C1 segment of cervical spinal cord (tissue), 14 donors: ENCODE measurements around the gene PSMB7.

Source experiments
- DNase-seq, 14 donors: peaks; one replicate each; lab custom pipeline; 2025; lab: John Stamatoyannopoulos, UW

Gene PSMB7

GRCh38 chr9:124384210-124384609, 31.0 kb downstream of the PSMB7 start:
- DNase-seq = no peak

- DNase-seq = no peak
Observed at GRCh38 chr9:124381170-124381945, 33.9 kb downstream of the PSMB7 start.

- DNase-seq = no peak
Observed at GRCh38 chr9:124377551-124378406, 37.5 kb downstream of the PSMB7 start.

GRCh38 chr9:124376329-124376728, 38.9 kb downstream of the PSMB7 start:
- no peak for DNase-seq

GRCh38 chr9:124375726-124376125, 39.5 kb downstream of the PSMB7 start:
- no peak for DNase-seq

- DNase-seq = no peak
Observed at GRCh38 chr9:124373851-124374250, 41.4 kb downstream of the PSMB7 start.

- no peak for DNase-seq
Observed at GRCh38 chr9:124373386-124373785, 41.9 kb downstream of the PSMB7 start.

GRCh38 chr9:124372038-124372437, 43.2 kb downstream of the PSMB7 start:
- no peak for DNase-seq

GRCh38 chr9:124370896-124371582, 44.2 kb downstream of the PSMB7 start:
- DNase-seq = no peak

- DNase-seq = no peak
Observed at GRCh38 chr9:124369231-124369797, 45.9 kb downstream of the PSMB7 start.

- no peak for DNase-seq
Observed at GRCh38 chr9:124368692-124369091, 46.5 kb downstream of the PSMB7 start.

GRCh38 chr9:124366476-124367220, 48.6 kb downstream of the PSMB7 start:
- no peak for DNase-seq

- no peak for DNase-seq
Observed at GRCh38 chr9:124365036-124365435, 50.2 kb downstream of the PSMB7 start.

GRCh38 chr9:124364141-124364540, 51.1 kb downstream of the PSMB7 start:
- DNase-seq = no peak

- no peak for DNase-seq
Observed at GRCh38 chr9:124363326-124364096, 51.7 kb downstream of the PSMB7 start.

- DNase-seq = no peak
Observed at GRCh38 chr9:124361128-124361527, 54.1 kb downstream of the PSMB7 start.

- DNase-seq = no peak
Observed at GRCh38 chr9:124359855-124360678, 55.2 kb downstream of the PSMB7 start.

GRCh38 chr9:124359426-124359825, 55.8 kb downstream of the PSMB7 start:
- no peak for DNase-seq

GRCh38 chr9:124358631-124359030, 56.6 kb downstream of the PSMB7 start:
- DNase-seq = no peak
